ENCODE data around the gene WNT16. TPM values are rescaled to one million over a fixed set of nuclear protein-coding genes. Genes with fewer than 3 reads are reported as not detected.

WNT16 gene
- total RNA-seq, 2 experiments from 2014 or later, result not detected

DNA sequence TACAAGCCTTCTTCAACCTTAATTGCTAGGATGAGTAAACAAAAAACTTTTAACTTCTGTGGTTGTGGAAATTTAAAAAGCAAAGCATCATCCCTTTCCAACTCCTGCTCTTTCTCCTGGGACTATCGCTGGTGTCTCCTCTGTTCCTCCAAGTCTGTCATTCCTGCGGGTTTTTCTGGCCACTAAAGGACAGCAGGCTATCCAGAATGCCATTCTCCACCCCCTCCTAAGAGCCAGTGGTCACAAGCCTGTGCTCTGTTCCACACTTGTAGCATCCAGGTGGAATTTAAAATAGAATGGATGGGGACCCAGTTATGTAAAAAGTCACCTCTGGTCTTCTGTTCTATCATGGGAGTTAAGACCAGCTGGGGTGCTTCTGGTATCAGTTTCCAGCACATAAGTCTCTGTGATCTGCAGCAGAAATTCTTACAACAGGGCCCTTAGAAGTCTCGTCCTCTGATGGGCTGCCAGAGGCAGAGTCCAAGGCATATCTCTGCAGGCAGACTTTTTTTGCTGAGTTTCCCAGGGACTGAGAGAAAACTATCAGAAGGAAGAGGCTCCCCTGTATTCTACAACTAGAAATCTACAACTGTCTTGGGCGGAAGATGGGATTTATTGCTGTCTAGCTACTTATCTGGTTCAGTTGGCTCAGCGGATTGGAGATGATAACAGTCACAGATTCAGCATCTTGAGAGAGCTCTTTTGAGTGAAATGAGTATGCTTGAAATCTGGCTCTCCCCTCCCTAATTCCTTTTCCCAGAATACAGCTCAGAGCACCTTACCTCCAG, 5.1 kb upstream of the WNT16 start:
- H3K4me3 Mint-ChIP-seq, result no peak overlapping the region
- H3K9me3 Mint-ChIP-seq (ENCODE audit: low read depth), result no peaks in the 10 kb centered on the region
- no peaks in the 10 kb centered on the region for H3K36me3 Mint-ChIP-seq
- H3K4me1 Mint-ChIP-seq, result peaks cover 5% of the 10 kb centered on the region
- peaks cover 37% of the 10 kb centered on the region for H3K27me3 Mint-ChIP-seq
- no peak overlapping the region for H3K27ac Mint-ChIP-seq
- CTCF ChIA-PET, result interaction anchor here (1.4 kb wide), 1 partner anchor 671 kb away, joined by 4 read pairs; no protein-coding TSS in a partner anchor
- DNase-seq (no peak), ATAC-seq (no peak)

GRCh38 chr7:121327671-121328070, 1.1 kb upstream of the WNT16 start:
- no peak overlapping the region for H3K27ac Mint-ChIP-seq
- no peaks in the 10 kb centered on the region for H3K9me3 Mint-ChIP-seq (ENCODE audit: low read depth)
- peaks cover 23% of the 10 kb centered on the region for H3K4me1 Mint-ChIP-seq
- no peaks in the 10 kb centered on the region for H3K36me3 Mint-ChIP-seq
- CTCF ChIA-PET, result interaction anchor here (0.9 kb wide), 1 partner anchor 24 kb away, joined by 3 read pairs; no protein-coding TSS in a partner anchor
- no peak overlapping the region for H3K4me3 Mint-ChIP-seq
- ATAC-seq (no peak), DNase-seq (no peak)
- peaks cover 71% of the 10 kb centered on the region for H3K27me3 Mint-ChIP-seq

GRCh38 chr7:121329191-121330052, 622 bp downstream of the WNT16 start:
- Mint-ChIP-seq H3K27me3 (peaks cover 67% of the 10 kb centered on the region), H3K9me3 (ENCODE audit: low read depth) (no peaks in the 10 kb centered on the region), H3K4me1 (peaks cover 23% of the 10 kb centered on the region), H3K27ac (no peak overlapping the region), H3K4me3 (peak overlapping the region; percentile 66), H3K36me3 (no peaks in the 10 kb centered on the region)
- CTCF ChIA-PET, result interaction anchor here (0.6 to 2.8 kb wide), 7 partner anchors 17 to 667 kb away, joined by 3 to 18 read pairs (median 3); no protein-coding TSS in a partner anchor
- peak; percentile 74 for ATAC-seq
- peak; percentile 60 for DNase-seq

DNA sequence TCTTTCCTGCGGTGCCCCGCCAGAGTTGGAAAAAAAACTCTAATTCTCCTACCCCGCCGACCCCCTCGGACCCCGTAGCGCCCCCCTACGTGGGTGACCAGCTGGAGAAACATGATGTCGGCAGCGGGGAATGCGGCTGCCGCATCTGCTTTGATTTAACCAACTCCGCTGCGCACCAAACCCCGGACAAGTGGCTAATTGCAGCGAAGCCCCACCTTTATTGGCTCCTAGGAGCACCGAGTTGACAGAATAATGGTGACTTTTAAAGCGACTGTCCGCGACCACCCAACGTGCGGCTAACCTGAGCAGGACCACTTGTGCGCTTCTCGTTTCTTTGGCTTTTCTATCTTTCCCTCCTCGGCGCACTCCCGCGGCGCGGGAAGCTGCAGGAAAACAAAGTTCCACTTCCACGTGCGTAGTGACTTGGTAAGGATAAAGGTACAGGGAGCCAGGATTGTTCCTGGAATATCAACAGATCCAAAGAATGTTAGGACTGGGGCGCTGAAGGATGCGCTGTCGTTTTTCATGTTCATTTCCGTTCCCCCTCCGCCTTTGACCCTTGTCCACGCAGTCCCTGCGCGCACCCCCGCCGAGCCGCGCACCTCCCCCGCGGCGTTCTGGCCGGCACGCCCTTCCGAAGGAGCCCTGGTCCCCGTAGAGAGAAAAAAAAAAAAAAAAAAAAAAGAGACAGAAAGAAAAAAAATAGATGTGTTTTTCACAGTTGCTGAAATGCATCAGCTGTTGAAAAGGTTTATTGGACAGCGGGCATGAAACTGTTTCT, 1.4 kb downstream of the WNT16 start:
- Mint-ChIP-seq H3K27me3 (peaks cover 72% of the 10 kb centered on the region), H3K4me3 (peak overlapping the region; percentile 66), H3K27ac (no peak overlapping the region), H3K9me3 (ENCODE audit: low read depth) (no peaks in the 10 kb centered on the region), H3K36me3 (no peaks in the 10 kb centered on the region), H3K4me1 (peaks cover 23% of the 10 kb centered on the region)
- DNase-seq (no peak), ATAC-seq (peak; percentile 20)
- CTCF ChIA-PET, result interaction anchor here (0.6 to 2.8 kb wide), 11 partner anchors 16 to 666 kb away, joined by 3 to 18 read pairs (median 3); no protein-coding TSS in a partner anchor

- H3K4me1 Mint-ChIP-seq, result peaks cover 23% of the 10 kb centered on the region
- ATAC-seq (no peak), DNase-seq (no peak)
- H3K27ac Mint-ChIP-seq, result no peak overlapping the region
- no peaks in the 10 kb centered on the region for H3K9me3 Mint-ChIP-seq (ENCODE audit: low read depth)
- CTCF ChIA-PET, result interaction anchor here (0.6 to 2.8 kb wide), 5 partner anchors 30 to 662 kb away, joined by 3 to 18 read pairs (median 3); no protein-coding TSS in a partner anchor
- no peaks in the 10 kb centered on the region for H3K36me3 Mint-ChIP-seq
- H3K27me3 Mint-ChIP-seq, result peaks cover 71% of the 10 kb centered on the region
- H3K4me3 Mint-ChIP-seq, result no peak overlapping the region
Observed at GRCh38 chr7:121331048-121331447, 2.2 kb downstream of the WNT16 start.

- no peak for ATAC-seq
Observed at GRCh38 chr7:121331574-121331973, 2.8 kb downstream of the WNT16 start.

DNA sequence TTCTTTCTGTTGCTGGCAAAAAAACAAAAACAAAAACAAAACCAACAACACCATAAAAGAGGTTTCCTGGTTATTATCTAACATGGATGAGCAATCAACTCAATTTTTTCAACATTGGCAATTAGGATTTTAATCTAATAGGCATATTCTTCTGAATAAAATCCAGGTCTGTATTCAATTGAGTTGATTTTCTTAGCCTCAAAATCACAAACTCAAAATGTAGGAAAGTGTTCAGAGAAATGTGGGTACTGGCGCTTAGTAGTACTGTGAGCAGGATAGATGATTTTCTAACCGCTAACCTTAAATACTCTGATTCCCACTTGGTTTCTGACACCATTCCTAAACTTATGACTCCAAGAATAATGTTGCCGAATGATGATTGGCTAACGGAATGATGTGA, 5.6 kb downstream of the WNT16 start:
- Mint-ChIP-seq H3K4me3 (no peak overlapping the region), H3K9me3 (ENCODE audit: low read depth) (no peaks in the 10 kb centered on the region), H3K36me3 (peaks cover 5% of the 10 kb centered on the region), H3K27ac (no peak overlapping the region), H3K4me1 (peaks cover 11% of the 10 kb centered on the region), H3K27me3 (peaks cover 51% of the 10 kb centered on the region)
- ATAC-seq (no peak), DNase-seq (no peak)
- CTCF ChIA-PET, result no interaction called here

More at GRCh38 chr7:121331574-121331973, 2.8 kb downstream of the WNT16 start:
- Mint-ChIP-seq H3K36me3 (no peaks in the 10 kb centered on the region), H3K27ac (no peak overlapping the region), H3K27me3 (peaks cover 71% of the 10 kb centered on the region), H3K4me1 (peaks cover 23% of the 10 kb centered on the region), H3K9me3 (ENCODE audit: low read depth) (no peaks in the 10 kb centered on the region), H3K4me3 (no peak overlapping the region)
- CTCF ChIA-PET, result interaction anchor here (1.2 to 2.8 kb wide), 2 partner anchors 29 to 216 kb away, joined by 3 to 18 read pairs; no protein-coding TSS in a partner anchor
- no peak for DNase-seq

- H3K9me3 Mint-ChIP-seq (ENCODE audit: low read depth), result no peaks in the 10 kb centered on the region
- no peak overlapping the region for H3K27ac Mint-ChIP-seq
- CTCF ChIA-PET, result no interaction called here
- no peak overlapping the region for H3K4me3 Mint-ChIP-seq
- ATAC-seq, result no peak
- DNase-seq, result no peak
- peaks cover 44% of the 10 kb centered on the region for H3K27me3 Mint-ChIP-seq
- peaks cover 5% of the 10 kb centered on the region for H3K4me1 Mint-ChIP-seq
- peaks cover 5% of the 10 kb centered on the region for H3K36me3 Mint-ChIP-seq
Observed at GRCh38 chr7:121334875-121335648, 6.3 kb downstream of the WNT16 start.

DNA sequence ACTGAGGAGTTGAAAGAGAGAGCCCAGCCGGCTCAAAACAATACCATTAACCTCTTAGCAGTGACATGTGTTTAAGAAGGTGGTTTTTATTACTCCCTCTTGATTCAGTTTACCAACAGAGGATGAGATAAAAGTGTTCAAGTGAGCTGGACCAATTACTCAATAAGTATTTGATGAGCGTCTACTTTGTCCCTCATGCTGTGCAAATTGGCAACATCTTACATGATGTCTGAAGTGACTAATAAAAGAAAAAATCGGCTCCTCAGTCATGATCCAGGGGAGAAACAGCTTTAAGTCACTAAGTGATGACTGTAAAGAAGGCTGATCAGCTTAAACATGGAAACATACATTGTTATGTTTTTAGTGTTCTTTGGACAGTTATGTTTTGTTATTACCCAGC, 7.8 kb downstream of the WNT16 start:
- no peak for ATAC-seq
- H3K27ac Mint-ChIP-seq, result no peak overlapping the region

GRCh38 chr7:121337398-121337797, 8.6 kb downstream of the WNT16 start:
- Mint-ChIP-seq H3K4me1 (no peaks in the 10 kb centered on the region), H3K27me3 (peaks cover 24% of the 10 kb centered on the region), H3K4me3 (no peak overlapping the region), H3K9me3 (ENCODE audit: low read depth) (no peaks in the 10 kb centered on the region), H3K36me3 (peaks cover 12% of the 10 kb centered on the region), H3K27ac (no peak overlapping the region)
- CTCF ChIA-PET, result no interaction called here
- DNase-seq, result no peak
- no peak for ATAC-seq

More for the DNA sequence above, 7.8 kb downstream of the WNT16 start:
- Mint-ChIP-seq H3K36me3 (peaks cover 5% of the 10 kb centered on the region), H3K27me3 (peaks cover 28% of the 10 kb centered on the region), H3K4me1 (no peaks in the 10 kb centered on the region), H3K4me3 (no peak overlapping the region), H3K9me3 (ENCODE audit: low read depth) (no peaks in the 10 kb centered on the region)
- CTCF ChIA-PET, result no interaction called here
- no peak for DNase-seq

DNA sequence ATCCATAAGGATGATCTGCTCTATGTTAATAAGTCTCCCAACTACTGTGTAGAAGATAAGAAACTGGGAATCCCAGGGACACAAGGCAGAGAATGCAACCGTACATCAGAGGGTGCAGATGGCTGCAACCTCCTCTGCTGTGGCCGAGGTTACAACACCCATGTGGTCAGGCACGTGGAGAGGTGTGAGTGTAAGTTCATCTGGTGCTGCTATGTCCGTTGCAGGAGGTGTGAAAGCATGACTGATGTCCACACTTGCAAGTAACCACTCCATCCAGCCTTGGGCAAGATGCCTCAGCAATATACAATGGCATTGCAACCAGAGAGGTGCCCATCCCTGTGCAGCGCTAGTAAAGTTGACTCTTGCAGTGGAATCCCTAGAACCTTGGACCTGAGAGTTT, 10.3 kb downstream of the WNT16 start:
- no peak for ATAC-seq
- Mint-ChIP-seq H3K4me1 (no peaks in the 10 kb centered on the region), H3K4me3 (no peak overlapping the region)

DNA sequence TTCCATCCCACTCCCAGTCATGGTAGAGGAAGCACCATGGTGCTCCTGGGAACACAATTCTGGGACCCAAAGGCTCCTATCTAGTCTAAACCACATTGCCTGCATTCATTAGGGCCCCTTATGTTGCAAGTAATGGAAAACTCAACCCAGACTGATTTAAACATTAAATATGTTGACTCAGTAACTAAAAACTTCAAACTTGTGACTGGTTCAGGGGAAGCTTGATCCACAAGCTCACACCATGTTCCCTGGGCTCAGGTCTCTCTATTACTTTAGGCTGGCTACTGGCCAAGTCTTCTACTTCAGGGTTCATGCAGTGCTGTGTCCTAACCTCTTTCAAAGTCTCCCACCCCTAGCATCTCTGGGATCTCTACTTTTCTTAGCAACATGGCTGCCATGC, 13.1 kb downstream of the WNT16 start:
- Mint-ChIP-seq H3K4me3 (no peak overlapping the region), H3K36me3 (peaks cover 29% of the 10 kb centered on the region), H3K27ac (no peak overlapping the region), H3K9me3 (ENCODE audit: low read depth) (no peaks in the 10 kb centered on the region), H3K4me1 (no peaks in the 10 kb centered on the region), H3K27me3 (peaks cover under 1% of the 10 kb centered on the region)
- ATAC-seq (no peak), DNase-seq (no peak)
- CTCF ChIA-PET, result no interaction called here

More for the DNA sequence above, 10.3 kb downstream of the WNT16 start:
- CTCF ChIA-PET, result no interaction called here
- Mint-ChIP-seq H3K9me3 (ENCODE audit: low read depth) (no peaks in the 10 kb centered on the region), H3K36me3 (peaks cover 17% of the 10 kb centered on the region), H3K27me3 (peaks cover 22% of the 10 kb centered on the region), H3K27ac (no peak overlapping the region)
- no peak for DNase-seq
